ENCODE results near the gene KCNRG.

KCNRG gene

GRCh38 chr13:50030315-50030714 lies 15.1 kb downstream of the KCNRG start:
- TF ChIP-seq ZBTB7A (IDR thresholded peaks at IDR 0.05; ENCODE audit: low read depth) (no peak), TAF1 (IDR thresholded peaks at IDR 0.05; ENCODE audit: low read depth) (no peak), EP300 (IDR thresholded peaks at IDR 0.05; ENCODE audit: borderline replicate concordance) (no peak), YY1 (IDR thresholded peaks at IDR 0.05; ENCODE audit: low read depth) (no peak), RAD21 (IDR thresholded peaks at IDR 0.05; ENCODE audit: low read depth) (no peak), USF1 (IDR thresholded peaks at IDR 0.05) (no peak), TCF12 (IDR thresholded peaks at IDR 0.05; ENCODE audit: low read depth) (no peak)

- TF ChIP-seq EGR1 (IDR thresholded peaks at IDR 0.05) (no peak), RAD21 (IDR thresholded peaks at IDR 0.05; ENCODE audit: low read depth) (no peak), EP300 (IDR thresholded peaks at IDR 0.05; ENCODE audit: borderline replicate concordance) (no peak), CEBPB (IDR thresholded peaks at IDR 0.05) (no peak), USF1 (IDR thresholded peaks at IDR 0.05) (no peak), MAX (IDR thresholded peaks at IDR 0.05) (no peak), YY1 (IDR thresholded peaks at IDR 0.05; ENCODE audit: low read depth) (no peak), FOXM1 (IDR thresholded peaks at IDR 0.05; ENCODE audit: borderline replicate concordance, low read depth) (no peak), TAF1 (IDR thresholded peaks at IDR 0.05; ENCODE audit: low read depth) (no peak)
Observed at GRCh38 chr13:50033725-50034124, 18.5 kb downstream of the KCNRG start.

GRCh38 chr13:50037788-50038187 lies 22.5 kb downstream of the KCNRG start:
- no peak for TF ChIP-seq EGR1 (IDR thresholded peaks at IDR 0.05)
- no peak for TF ChIP-seq EP300 (IDR thresholded peaks at IDR 0.05; ENCODE audit: borderline replicate concordance)
- no peak for TF ChIP-seq CEBPB (IDR thresholded peaks at IDR 0.05)
- no peak for TF ChIP-seq NFIC (IDR thresholded peaks at IDR 0.05)
- no peak for TF ChIP-seq TAF1 (IDR thresholded peaks at IDR 0.05; ENCODE audit: low read depth)
- no peak for TF ChIP-seq FOXM1 (IDR thresholded peaks at IDR 0.05; ENCODE audit: borderline replicate concordance, low read depth)
- no peak for TF ChIP-seq RAD21 (IDR thresholded peaks at IDR 0.05; ENCODE audit: low read depth)
- TF ChIP-seq TEAD4 (IDR thresholded peaks at IDR 0.05) = no peak
- no peak for TF ChIP-seq USF1 (IDR thresholded peaks at IDR 0.05)
- no peak for TF ChIP-seq ZBTB7A (IDR thresholded peaks at IDR 0.05; ENCODE audit: low read depth)
- TF ChIP-seq CREB1 (IDR thresholded peaks at IDR 0.05; ENCODE audit: low read depth) = no peak
- TF ChIP-seq TCF12 (IDR thresholded peaks at IDR 0.05; ENCODE audit: low read depth) = no peak
- no peak for TF ChIP-seq MAX (IDR thresholded peaks at IDR 0.05)
- TF ChIP-seq YY1 (IDR thresholded peaks at IDR 0.05; ENCODE audit: low read depth) = no peak
- TF ChIP-seq REST (IDR thresholded peaks at IDR 0.05; ENCODE audit: low read depth) = no peak

GRCh38 chr13:50038266-50038665 lies 23.0 kb downstream of the KCNRG start:
- TF ChIP-seq USF1 (IDR thresholded peaks at IDR 0.05) (no peak), TAF1 (IDR thresholded peaks at IDR 0.05; ENCODE audit: low read depth) (no peak), EGR1 (IDR thresholded peaks at IDR 0.05) (no peak), YY1 (IDR thresholded peaks at IDR 0.05; ENCODE audit: low read depth) (no peak), ZBTB7A (IDR thresholded peaks at IDR 0.05; ENCODE audit: low read depth) (no peak), REST (IDR thresholded peaks at IDR 0.05; ENCODE audit: low read depth) (no peak), CEBPB (IDR thresholded peaks at IDR 0.05) (no peak), TEAD4 (IDR thresholded peaks at IDR 0.05) (no peak), MAX (IDR thresholded peaks at IDR 0.05) (no peak), TCF12 (IDR thresholded peaks at IDR 0.05; ENCODE audit: low read depth) (no peak), CREB1 (IDR thresholded peaks at IDR 0.05; ENCODE audit: low read depth) (no peak), EP300 (IDR thresholded peaks at IDR 0.05; ENCODE audit: borderline replicate concordance) (no peak), RAD21 (IDR thresholded peaks at IDR 0.05; ENCODE audit: low read depth) (no peak)

- TF ChIP-seq TEAD4 (IDR thresholded peaks at IDR 0.05) (no peak), CREB1 (IDR thresholded peaks at IDR 0.05; ENCODE audit: low read depth) (no peak), USF1 (IDR thresholded peaks at IDR 0.05) (no peak), REST (IDR thresholded peaks at IDR 0.05; ENCODE audit: low read depth) (no peak), MAX (IDR thresholded peaks at IDR 0.05) (no peak)
Observed at GRCh38 chr13:50052478-50052877, 37.2 kb downstream of the KCNRG start.
